Common myeloid progenitor, CD34-positive (primary cell): ENCODE measurements around the gene CACNA2D3.

ENCODE experiments used
- CTCF ChIA-PET: fragments of 350-600 bp; sonication (Branson Sonifier 250); formaldehyde crosslinking; loops from one replicate; lab custom pipeline; 2021; ENCODE audit warnings: antibody characterized with exemption; lab: Charles Lee
- POLR2A ChIA-PET: fragments of 350-600 bp; sonication (Branson Sonifier 250); formaldehyde crosslinking; loops from one replicate; lab custom pipeline; 2021; ENCODE audit warnings: antibody characterized with exemption; lab: Charles Lee
- DNase-seq, 3 donors: peaks; one replicate each; pipeline versions ENCODE4 v3.0.0 to v3.0.0-alpha.2; 2013
- H3K27ac ChIP-seq, 2 experiments: 1 replicate in 1 of 2; 2 replicates in 1 of 2; pipeline ENCODE4 v1.7.0; 2013; ENCODE audit warnings: inconsistent platforms in 2 of 2, low read length in 2 of 2, mild to moderate bottlenecking in 2 of 2, low read depth in 1 of 2, moderate library complexity in 1 of 2; ENCODE audit not compliant: severe bottlenecking in 2 of 2, insufficient read depth in 1 of 2, poor library complexity in 1 of 2
- H3K27me3 ChIP-seq, 5 experiments: replicated peaks in 2 of 5; 1 replicate in 3 of 5; 2 replicates in 2 of 5; pipeline versions ENCODE4 v1.6.1 to v1.7.0; 2013; ENCODE audit warnings: low read length in 4 of 5, mild to moderate bottlenecking in 2 of 5, moderate library complexity in 2 of 5, inconsistent platforms in 1 of 5; ENCODE audit not compliant: insufficient read depth in 5 of 5, control insufficient read depth in 4 of 5
- H3K36me3 ChIP-seq, 4 experiments: 1 replicate in 2 of 4; 2 replicates in 2 of 4; pipeline versions ENCODE4 v1.6.1 to v1.7.0; 2013; ENCODE audit warnings: low read length in 3 of 4, control low read depth in 1 of 4, mild to moderate bottlenecking in 1 of 4; ENCODE audit not compliant: control insufficient read depth in 4 of 4, insufficient read depth in 4 of 4
- H3K4me1 ChIP-seq, 4 experiments: 1 replicate in 3 of 4; 2 replicates in 1 of 4; pipeline versions ENCODE4 v1.6.1 to v1.7.1; 2013; ENCODE audit warnings: low read length in 3 of 4, mild to moderate bottlenecking in 3 of 4, control low read depth in 1 of 4, inconsistent platforms in 1 of 4, moderate library complexity in 1 of 4; ENCODE audit not compliant: control insufficient read depth in 4 of 4, insufficient read depth in 4 of 4; ENCODE audit errors: control extremely low read depth in 1 of 4
- H3K4me3 ChIP-seq, 7 experiments: 1 replicate in 4 of 7; 2 replicates in 3 of 7; pipeline versions ENCODE4 v1.5.1 to v1.7.0; 2013; ENCODE audit warnings: mild to moderate bottlenecking in 7 of 7, low read length in 6 of 7, moderate library complexity in 6 of 7, inconsistent platforms in 2 of 7, low read depth in 2 of 7, control low read depth in 1 of 7; ENCODE audit not compliant: insufficient read depth in 4 of 7, control insufficient read depth in 1 of 7; ENCODE audit errors: extremely low read depth in 1 of 7
- H3K9me3 ChIP-seq, 5 experiments: 1 replicate in 4 of 5; 2 replicates in 1 of 5; pipeline versions ENCODE4 v1.6.1 to v1.7.1; 2013; ENCODE audit warnings: low read length in 4 of 5, mild to moderate bottlenecking in 2 of 5, inconsistent platforms in 1 of 5, low read depth in 1 of 5, moderate library complexity in 1 of 5; ENCODE audit not compliant: control insufficient read depth in 4 of 5, insufficient read depth in 2 of 5; ENCODE audit errors: control extremely low read depth in 1 of 5
- WGBS: methylation state at CpG from one replicate; pipeline ENCODE4 v1.1.5; 2013; ENCODE audit not compliant: insufficient coverage; 5-methylcytosine and 5-hydroxymethylcytosine counted together

The CACNA2D3 gene

GRCh38 chr3:54279005-54279583 lies 156.7 kb downstream of the CACNA2D3 start:
- no peaks in the 10 kb centered on the region for H3K36me3 ChIP-seq
- no peak for DNase-seq

GRCh38 chr3:54283470-54283869 lies 161.1 kb downstream of the CACNA2D3 start:
- Histone ChIP-seq H3K4me3 (no peak overlapping the region), H3K9me3 (peaks cover 0 to 2% (median 0%) of the 10 kb centered on the region in 5 experiments), H3K27me3 (peaks cover 0 to 21% (median 4%) of the 10 kb centered on the region in 5 experiments), H3K27ac (no peak overlapping the region), H3K36me3 (no peaks in the 10 kb centered on the region), H3K4me1 (peaks cover 0 to 5% (median 0%) of the 10 kb centered on the region in 4 experiments)
- DNase-seq = no peak
- ChIA-PET POLR2A (no interaction called here), CTCF (no interaction called here)
- WGBS = 96% methylated on average over 4 of the region's 4 CpGs

More at GRCh38 chr3:54279005-54279583, 156.7 kb downstream of the CACNA2D3 start:
- Histone ChIP-seq H3K9me3 (peaks cover 0 to 7% (median 0%) of the 10 kb centered on the region in 5 experiments), H3K27ac (no peak overlapping the region), H3K4me3 (no peak overlapping the region), H3K27me3 (peaks cover 0 to 32% (median 4%) of the 10 kb centered on the region in 5 experiments), H3K4me1 (peaks cover 0 to 5% (median 0%) of the 10 kb centered on the region in 4 experiments)
- ChIA-PET POLR2A (no interaction called here), CTCF (interaction anchor here (1.6 kb wide), 1 partner anchor 8 kb away, joined by 3 read pairs; no protein-coding TSS in a partner anchor)
- WGBS = 97% methylated on average over 6 of the region's 10 CpGs

DNA sequence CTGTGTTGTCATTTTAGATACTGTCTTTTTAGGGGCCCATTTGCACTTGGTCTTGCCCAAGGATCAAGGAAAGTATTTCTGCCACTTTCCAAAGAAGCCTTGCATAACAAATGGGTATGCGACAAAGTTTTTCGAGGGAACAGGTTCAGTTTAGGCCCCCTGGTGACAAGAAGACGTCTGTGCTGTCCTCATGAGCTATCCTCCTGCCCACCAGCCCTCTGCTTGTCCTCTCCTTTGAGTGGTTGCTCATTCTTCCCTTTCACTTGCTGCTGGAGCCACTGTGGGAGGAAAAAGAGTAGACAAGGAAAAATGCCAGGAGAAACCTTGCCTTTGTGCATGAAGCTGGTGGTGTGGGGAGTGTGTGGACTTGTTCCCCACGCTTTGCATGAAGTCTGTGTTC lies 171.9 kb downstream of the CACNA2D3 start:
- H3K27ac ChIP-seq = no peak overlapping the region
- no peaks in the 10 kb centered on the region for H3K9me3 ChIP-seq
- DNase-seq = no peak
- peaks cover 0 to 37% (median 9%) of the 10 kb centered on the region in 5 experiments for H3K27me3 ChIP-seq
- H3K4me3 ChIP-seq = no peak overlapping the region
- 34% methylated on average over 3 of the region's 4 CpGs for WGBS
- H3K4me1 ChIP-seq = no peaks in the 10 kb centered on the region
- CTCF ChIA-PET = interaction anchor here (1.2 to 1.5 kb wide), 2 partner anchors 10 to 355 kb away, joined by 3 read pairs; no protein-coding TSS in a partner anchor
- POLR2A ChIA-PET = no interaction called here
- H3K36me3 ChIP-seq = no peaks in the 10 kb centered on the region

GRCh38 chr3:54296531-54296930 lies 174.2 kb downstream of the CACNA2D3 start:
- DNase-seq = no peak
- H3K4me1 ChIP-seq = no peaks in the 10 kb centered on the region
- POLR2A ChIA-PET = no interaction called here
- H3K9me3 ChIP-seq = no peaks in the 10 kb centered on the region
- WGBS = 87% methylated on average over 8 of the region's 8 CpGs
- peaks cover 0 to 41% (median 8%) of the 10 kb centered on the region in 5 experiments for H3K27me3 ChIP-seq
- H3K27ac ChIP-seq = no peak overlapping the region
- H3K36me3 ChIP-seq = no peaks in the 10 kb centered on the region
- CTCF ChIA-PET = interaction anchor here (0.8 kb wide), 1 partner anchor 56 kb away, joined by 3 read pairs; no protein-coding TSS in a partner anchor
- H3K4me3 ChIP-seq = no peak overlapping the region

DNA sequence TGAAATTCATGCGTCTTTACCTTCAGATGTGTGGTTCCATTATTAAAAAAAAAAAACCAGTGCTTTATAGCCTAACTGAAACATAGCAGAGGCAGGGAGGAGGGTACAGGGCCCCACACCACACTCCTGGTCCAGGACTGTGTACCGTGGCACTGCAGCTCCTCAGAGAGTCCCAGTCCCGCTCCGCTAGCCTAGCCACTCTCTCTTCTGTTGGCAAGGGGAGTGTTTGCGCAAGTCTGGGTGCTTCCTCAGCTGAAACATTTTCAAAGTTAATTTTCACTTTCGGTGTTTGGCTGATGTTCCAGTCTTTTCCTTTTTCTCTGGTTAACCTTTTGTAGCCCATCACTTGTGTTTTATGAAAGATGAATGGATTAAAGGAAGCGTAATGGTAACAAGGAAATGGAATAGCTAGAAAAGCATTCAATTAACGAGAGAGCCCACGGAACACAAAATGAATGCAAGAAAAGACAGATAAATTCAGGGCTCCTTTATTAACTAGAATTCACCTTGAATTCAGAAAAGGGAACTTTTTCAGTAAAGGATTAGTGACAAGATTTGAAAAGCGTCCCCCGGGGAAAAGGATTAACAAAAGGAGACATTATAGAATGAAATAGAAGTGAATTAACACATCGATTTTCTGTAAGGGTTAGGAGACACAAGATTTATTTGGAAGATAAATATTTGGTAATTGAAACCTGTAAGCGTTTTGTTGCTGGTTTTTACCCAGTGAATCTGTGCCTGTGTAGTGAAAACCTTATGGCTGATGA lies 177.0 kb downstream of the CACNA2D3 start:
- DNase-seq = no peak
- no peak overlapping the region for H3K27ac ChIP-seq
- no peaks in the 10 kb centered on the region for H3K9me3 ChIP-seq
- H3K36me3 ChIP-seq = no peaks in the 10 kb centered on the region
- POLR2A ChIA-PET = no interaction called here
- WGBS = 94% methylated on average over 13 of the region's 13 CpGs
- peaks cover 0 to 44% (median 3%) of the 10 kb centered on the region in 5 experiments for H3K27me3 ChIP-seq
- no peak overlapping the region for H3K4me3 ChIP-seq
- CTCF ChIA-PET = no interaction called here
- H3K4me1 ChIP-seq = no peaks in the 10 kb centered on the region

GRCh38 chr3:54303517-54304375 lies 181.4 kb downstream of the CACNA2D3 start:
- no peaks in the 10 kb centered on the region for H3K4me1 ChIP-seq
- H3K27ac ChIP-seq = no peak overlapping the region
- CTCF ChIA-PET = no interaction called here
- H3K9me3 ChIP-seq = peaks cover 0 to 2% (median 0%) of the 10 kb centered on the region in 5 experiments
- H3K27me3 ChIP-seq = peaks cover 0 to 23% (median 2%) of the 10 kb centered on the region in 5 experiments
- no peak overlapping the region for H3K4me3 ChIP-seq
- WGBS = 97% methylated on average over 4 of the region's 7 CpGs
- no peaks in the 10 kb centered on the region for H3K36me3 ChIP-seq
- POLR2A ChIA-PET = no interaction called here
- DNase-seq = no peak
